ENCODE data around the gene PRRT2.

GRCh38 chr16:29841631-29842030 is 29.6 kb downstream of the PRRT2 start:
- TF ChIP-seq CTCF (IDR thresholded peaks at IDR 0.05) (no peak), POLR2AphosphoS5 (IDR thresholded peaks at IDR 0.05) (no peak)
